Loucy (cell line): ENCODE measurements around the gene VN1R5.

Experiments
- H2AFZ ChIP-seq: fragments of 200-600 bp; sonication (generic); 2 replicates; pipeline ENCODE4 v1.6.0; 2016; ENCODE audit warnings: antibody characterized with exemption, mild to moderate bottlenecking, low read length, moderate library complexity
- H3F3A ChIP-seq: fragments of 200-600 bp; 2 replicates; pipeline ENCODE4 v1.6.0; 2016; ENCODE audit warnings: antibody characterized with exemption, low read depth, mild to moderate bottlenecking
- H3K27me3 ChIP-seq: fragments of 200-600 bp; sonication (generic); 2 replicates; pipeline ENCODE4 v1.6.1; 2014; ENCODE audit warnings: low read length, mild to moderate bottlenecking; ENCODE audit not compliant: insufficient read depth, poor library complexity, severe bottlenecking
- H3K36me3 ChIP-seq: fragments of 200-600 bp; sonication (generic); 2 replicates; pipeline ENCODE4 v1.6.1; 2016; ENCODE audit warnings: low read length; ENCODE audit not compliant: insufficient read depth
- H3K4me1 ChIP-seq: fragments of 200-600 bp; sonication (generic); 2 replicates; pipeline ENCODE4 v1.5.1; 2014; ENCODE audit warnings: low read length, mild to moderate bottlenecking; ENCODE audit not compliant: insufficient read depth, poor library complexity, severe bottlenecking
- H3K4me2 ChIP-seq: fragments of 200-600 bp; sonication (generic); 2 replicates; pipeline ENCODE4 v1.6.0; 2014; ENCODE audit warnings: antibody characterized with exemption, low read length, low read depth, mild to moderate bottlenecking; ENCODE audit not compliant: poor library complexity, severe bottlenecking
- H3K4me3 ChIP-seq: fragments of 200-600 bp; sonication (generic); 2 replicates; pipeline ENCODE4 v1.5.1; 2014; ENCODE audit warnings: low read length, mild to moderate bottlenecking, mixed read lengths; ENCODE audit not compliant: poor library complexity, severe bottlenecking
- H3K79me2 ChIP-seq: fragments of 200-600 bp; sonication (generic); 2 replicates; pipeline ENCODE4 v1.6.1; 2014; ENCODE audit warnings: low read length; ENCODE audit not compliant: insufficient read depth
- H3K9ac ChIP-seq: fragments of 200-600 bp; sonication (generic); 2 replicates; pipeline ENCODE4 v1.6.0; 2014; ENCODE audit warnings: mild to moderate bottlenecking, low read depth, low read length, moderate library complexity; ENCODE audit not compliant: poor library complexity, severe bottlenecking
- H3K9me2 ChIP-seq: fragments of 200-600 bp; sonication (generic); replicated peaks from 2 replicates; pipeline ENCODE4 v1.6.1; 2016; ENCODE audit warnings: low read depth, low read length, mixed read lengths
- H3K9me3 ChIP-seq: fragments of 200-600 bp; sonication (generic); 2 replicates; pipeline ENCODE4 v1.6.1; 2014; ENCODE audit warnings: mild to moderate bottlenecking, antibody characterized with exemption, low read length, low read depth; ENCODE audit not compliant: insufficient read depth
- H4K20me1 ChIP-seq: fragments of 200-600 bp; sonication (generic); 2 replicates; pipeline ENCODE4 v1.6.0; 2014; ENCODE audit warnings: antibody characterized with exemption, low read length, mild to moderate bottlenecking; ENCODE audit not compliant: insufficient read depth, poor library complexity, severe bottlenecking
- EZH2phosphoT487 ChIP-seq: fragments of 200-600 bp; IDR thresholded peaks from 2 replicates; pipeline ENCODE4 v1.6.1; 2018; ENCODE audit warnings: antibody characterized with exemption, mild to moderate bottlenecking, moderate library complexity, borderline replicate concordance
- TF ChIP-seq, protein P1 (sequence below): fragments of 200-600 bp; sonication (generic); conservative IDR thresholded peaks from 2 replicates; pipeline ENCODE4 v1.5.1; 2014; ENCODE audit warnings: mild to moderate bottlenecking, antibody characterized with exemption, low read length

Gene VN1R5

DNA sequence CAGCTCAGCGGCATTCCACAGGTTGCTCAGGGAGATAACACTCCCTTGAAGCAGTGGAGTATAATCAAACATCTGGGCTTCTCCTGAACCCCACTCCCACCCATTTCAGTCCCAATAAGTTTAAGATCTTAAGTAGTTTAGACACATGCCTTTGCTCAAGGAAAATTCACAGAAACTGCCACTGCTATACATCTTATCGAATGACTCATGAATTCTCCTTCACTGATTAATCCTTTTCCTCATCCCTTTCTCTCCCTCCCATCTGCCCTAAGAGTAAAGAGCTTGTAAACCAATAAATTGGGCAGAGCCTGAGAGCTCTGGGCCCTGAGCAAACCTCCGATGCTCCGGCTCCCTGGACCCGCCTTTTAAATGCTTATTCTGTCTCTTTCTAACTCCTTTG, 10.2 kb downstream of the VN1R5 start:
- Histone ChIP-seq H2AFZ (no peak overlapping the region), H3K36me3 (no peaks in the 10 kb centered on the region)
- TF ChIP-seq, protein P1, sequence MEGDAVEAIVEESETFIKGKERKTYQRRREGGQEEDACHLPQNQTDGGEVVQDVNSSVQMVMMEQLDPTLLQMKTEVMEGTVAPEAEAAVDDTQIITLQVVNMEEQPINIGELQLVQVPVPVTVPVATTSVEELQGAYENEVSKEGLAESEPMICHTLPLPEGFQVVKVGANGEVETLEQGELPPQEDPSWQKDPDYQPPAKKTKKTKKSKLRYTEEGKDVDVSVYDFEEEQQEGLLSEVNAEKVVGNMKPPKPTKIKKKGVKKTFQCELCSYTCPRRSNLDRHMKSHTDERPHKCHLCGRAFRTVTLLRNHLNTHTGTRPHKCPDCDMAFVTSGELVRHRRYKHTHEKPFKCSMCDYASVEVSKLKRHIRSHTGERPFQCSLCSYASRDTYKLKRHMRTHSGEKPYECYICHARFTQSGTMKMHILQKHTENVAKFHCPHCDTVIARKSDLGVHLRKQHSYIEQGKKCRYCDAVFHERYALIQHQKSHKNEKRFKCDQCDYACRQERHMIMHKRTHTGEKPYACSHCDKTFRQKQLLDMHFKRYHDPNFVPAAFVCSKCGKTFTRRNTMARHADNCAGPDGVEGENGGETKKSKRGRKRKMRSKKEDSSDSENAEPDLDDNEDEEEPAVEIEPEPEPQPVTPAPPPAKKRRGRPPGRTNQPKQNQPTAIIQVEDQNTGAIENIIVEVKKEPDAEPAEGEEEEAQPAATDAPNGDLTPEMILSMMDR, result no peak
- no peak for TF ChIP-seq EZH2phosphoT487

DNA sequence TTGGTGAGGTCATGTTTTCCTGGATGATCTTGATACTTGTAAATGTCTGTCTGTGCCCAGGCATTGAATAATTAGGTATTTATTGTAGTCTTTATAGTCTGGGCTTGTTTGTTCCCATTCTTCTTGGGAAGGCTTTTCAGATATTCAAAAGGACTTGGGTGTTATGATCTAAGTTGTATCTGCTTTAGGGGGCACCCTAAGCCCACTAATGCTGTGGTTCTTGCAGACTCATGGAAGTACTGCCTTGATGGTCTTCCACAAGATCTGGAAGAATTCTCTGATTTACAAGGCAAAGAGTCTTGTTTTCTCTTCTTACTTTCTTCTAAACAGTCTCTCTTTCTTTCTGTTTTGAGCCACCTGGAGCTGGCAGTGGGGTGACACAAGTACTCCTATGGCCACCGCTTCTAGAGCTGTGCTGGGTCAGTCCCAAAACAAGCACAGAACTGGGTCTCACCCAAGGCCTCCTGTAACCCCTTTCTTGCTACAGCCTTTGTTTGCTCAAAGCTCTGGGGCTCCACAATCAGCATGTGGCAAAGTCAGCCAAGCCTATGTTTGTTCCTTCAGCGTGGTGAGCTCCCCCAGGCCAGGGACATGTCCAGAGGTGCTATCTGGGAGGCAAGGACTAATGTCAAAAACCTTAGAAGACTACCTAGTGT, 12.6 kb downstream of the VN1R5 start:
- H2AFZ ChIP-seq, result no peak overlapping the region
- no peak overlapping the region for H3K4me2 ChIP-seq
- TF ChIP-seq EZH2phosphoT487, result no peak
- H3F3A ChIP-seq, result no peaks in the 10 kb centered on the region
- no peaks in the 10 kb centered on the region for H3K27me3 ChIP-seq
- H3K79me2 ChIP-seq, result no peaks in the 10 kb centered on the region
- no peaks in the 10 kb centered on the region for H3K9me2 ChIP-seq
- H3K9ac ChIP-seq, result no peak overlapping the region
- no peaks in the 10 kb centered on the region; the same call in 1 of the 2 replicates for H3K9me3 ChIP-seq
- no peak overlapping the region for H3K4me3 ChIP-seq
- no peaks in the 10 kb centered on the region for H3K4me1 ChIP-seq
- H3K36me3 ChIP-seq, result no peaks in the 10 kb centered on the region
- no peaks in the 10 kb centered on the region for H4K20me1 ChIP-seq

More for the DNA sequence above, 10.2 kb downstream of the VN1R5 start:
- no peak overlapping the region for H3K4me3 ChIP-seq
- no peaks in the 10 kb centered on the region for H4K20me1 ChIP-seq
- H3K4me2 ChIP-seq, result no peak overlapping the region
- H3K9me3 ChIP-seq, result no peaks in the 10 kb centered on the region; the same call in 1 of the 2 replicates
- no peaks in the 10 kb centered on the region for H3K4me1 ChIP-seq
- H3K79me2 ChIP-seq, result no peaks in the 10 kb centered on the region
- H3F3A ChIP-seq, result no peaks in the 10 kb centered on the region
- H3K27me3 ChIP-seq, result no peaks in the 10 kb centered on the region
- no peak overlapping the region for H3K9ac ChIP-seq
- no peaks in the 10 kb centered on the region for H3K9me2 ChIP-seq

DNA sequence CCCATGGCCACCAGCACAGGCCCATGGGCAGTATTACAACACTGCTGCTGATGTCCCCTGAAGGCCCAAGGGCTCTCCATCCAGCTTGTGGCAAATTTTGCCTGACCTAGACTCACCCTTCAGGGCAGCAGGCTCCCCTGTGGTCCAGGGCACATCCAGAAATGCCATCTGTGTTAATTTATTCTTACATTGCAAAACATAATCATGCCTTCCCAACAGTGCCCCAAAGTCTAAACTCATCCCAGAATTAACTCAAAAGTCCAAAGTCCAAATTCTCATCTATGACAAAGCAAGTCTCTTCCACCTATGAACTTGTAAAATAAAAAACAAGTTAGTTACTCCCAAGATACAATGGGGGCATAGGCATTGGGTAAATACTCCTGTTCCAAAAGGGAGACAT, 13.3 kb downstream of the VN1R5 start:
- H3K9me2 ChIP-seq, result no peaks in the 10 kb centered on the region
- no peaks in the 10 kb centered on the region for H3K36me3 ChIP-seq
- H3K79me2 ChIP-seq, result no peaks in the 10 kb centered on the region
- no peak overlapping the region for H3K4me3 ChIP-seq
- no peaks in the 10 kb centered on the region for H3K27me3 ChIP-seq
- no peaks in the 10 kb centered on the region for H3K4me1 ChIP-seq
- TF ChIP-seq EZH2phosphoT487, result no peak
- TF ChIP-seq, protein P1, result no peak
- H3K9me3 ChIP-seq, result no peaks in the 10 kb centered on the region; the same call in 1 of the 2 replicates
- no peak overlapping the region for H3K4me2 ChIP-seq
- no peaks in the 10 kb centered on the region for H4K20me1 ChIP-seq
- H2AFZ ChIP-seq, result no peak overlapping the region
- no peak overlapping the region for H3K9ac ChIP-seq
- H3F3A ChIP-seq, result no peaks in the 10 kb centered on the region

DNA sequence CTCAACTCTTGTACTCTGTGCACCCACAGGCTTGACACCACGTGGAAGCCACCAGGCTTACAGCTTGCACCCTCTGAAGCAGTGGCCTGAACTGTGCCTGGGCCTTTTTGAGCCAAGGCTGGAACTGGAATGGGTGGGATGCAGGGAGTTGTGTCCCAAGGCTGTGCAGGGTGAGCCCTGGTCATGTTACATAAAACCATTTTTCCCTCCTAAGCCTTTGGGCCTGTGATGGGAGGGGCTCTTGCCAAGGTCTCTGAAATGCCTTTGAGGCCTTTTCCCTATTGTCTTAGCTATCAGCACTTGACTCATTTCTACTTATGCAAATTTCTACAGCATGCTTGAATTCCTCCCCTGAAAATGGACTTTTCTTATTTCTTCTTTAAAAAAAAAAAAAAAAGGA, 14.1 kb downstream of the VN1R5 start:
- Histone ChIP-seq H4K20me1 (no peaks in the 10 kb centered on the region), H3K9me3 (no peaks in the 10 kb centered on the region; the same call in 1 of the 2 replicates), H3K27me3 (no peaks in the 10 kb centered on the region), H3K4me3 (no peak overlapping the region), H3K9me2 (no peaks in the 10 kb centered on the region), H3K4me1 (no peaks in the 10 kb centered on the region), H3K79me2 (no peaks in the 10 kb centered on the region), H3K36me3 (no peaks in the 10 kb centered on the region), H3K9ac (no peak overlapping the region), H2AFZ (no peak overlapping the region), H3F3A (no peaks in the 10 kb centered on the region), H3K4me2 (no peak overlapping the region)
- TF ChIP-seq EZH2phosphoT487, result no peak
